22Rv1 (cell line): Measurements from ENCODE around the gene BTN3A1.

ENCODE experiments used
- ZFX ChIP-seq: fragments of 450-650 bp; IDR thresholded peaks from 2 replicates; pipeline ENCODE4 v1.6.1; 2017; ENCODE audit warnings: antibody characterized with exemption, borderline replicate concordance
- TF ChIP-seq, protein P1 (sequence below): fragments of 450-650 bp; IDR thresholded peaks from 2 replicates; pipeline ENCODE4 v1.5.1; 2017; ENCODE audit warnings: mild to moderate bottlenecking

DNA sequence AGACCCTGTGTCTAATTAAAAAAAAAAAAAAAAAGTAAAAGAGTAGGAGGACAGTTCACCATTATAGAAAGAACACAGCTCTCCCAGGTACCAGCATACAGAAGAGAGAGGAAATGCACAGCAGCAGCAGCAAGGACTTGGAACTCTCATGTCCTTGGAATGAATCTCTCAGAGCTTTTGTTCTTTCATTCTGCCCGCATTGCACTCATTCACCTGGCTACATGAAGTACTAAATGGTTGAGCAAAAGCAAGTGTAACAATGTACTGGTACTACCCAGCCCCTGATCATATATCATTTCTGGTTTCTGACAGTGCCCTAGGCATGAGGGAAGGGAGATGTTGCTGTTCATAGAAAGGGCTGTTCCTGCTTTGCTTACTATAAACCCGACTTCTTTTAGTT lies 26.1 kb downstream of the BTN3A1 start:
- TF ChIP-seq, protein P1, sequence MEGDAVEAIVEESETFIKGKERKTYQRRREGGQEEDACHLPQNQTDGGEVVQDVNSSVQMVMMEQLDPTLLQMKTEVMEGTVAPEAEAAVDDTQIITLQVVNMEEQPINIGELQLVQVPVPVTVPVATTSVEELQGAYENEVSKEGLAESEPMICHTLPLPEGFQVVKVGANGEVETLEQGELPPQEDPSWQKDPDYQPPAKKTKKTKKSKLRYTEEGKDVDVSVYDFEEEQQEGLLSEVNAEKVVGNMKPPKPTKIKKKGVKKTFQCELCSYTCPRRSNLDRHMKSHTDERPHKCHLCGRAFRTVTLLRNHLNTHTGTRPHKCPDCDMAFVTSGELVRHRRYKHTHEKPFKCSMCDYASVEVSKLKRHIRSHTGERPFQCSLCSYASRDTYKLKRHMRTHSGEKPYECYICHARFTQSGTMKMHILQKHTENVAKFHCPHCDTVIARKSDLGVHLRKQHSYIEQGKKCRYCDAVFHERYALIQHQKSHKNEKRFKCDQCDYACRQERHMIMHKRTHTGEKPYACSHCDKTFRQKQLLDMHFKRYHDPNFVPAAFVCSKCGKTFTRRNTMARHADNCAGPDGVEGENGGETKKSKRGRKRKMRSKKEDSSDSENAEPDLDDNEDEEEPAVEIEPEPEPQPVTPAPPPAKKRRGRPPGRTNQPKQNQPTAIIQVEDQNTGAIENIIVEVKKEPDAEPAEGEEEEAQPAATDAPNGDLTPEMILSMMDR: no peak
- TF ChIP-seq ZFX: no peak
